ENCODE data around the gene SIRPG.
"Not testable (repeated sequence)": the region's sequence is repeated elsewhere in the genome, so short reads cannot be mapped to it uniquely, and the experiment has no call there.

The SIRPG gene

GRCh38 chr20:1621316-1621715, 36.3 kb downstream of the SIRPG start:
- H3K9me3 ChIP-seq (replicated peaks; ENCODE audit: low read length): no peaks in the 10 kb centered on the region
- H3K27me3 ChIP-seq (ENCODE audit: control insufficient read depth, insufficient read depth, low read length): peaks cover 25% of the 10 kb centered on the region
- no peak overlapping the region for H3K9ac ChIP-seq (ENCODE audit: low read depth, low read length)
- no peak overlapping the region for H3K4me3 ChIP-seq (ENCODE audit: low read length)
- no peak overlapping the region for H3K4me2 ChIP-seq (ENCODE audit: low read length)
- no peaks in the 10 kb centered on the region for H3K4me1 ChIP-seq (ENCODE audit: control insufficient read depth, insufficient read depth, low read length)
- no peaks in the 10 kb centered on the region for H3K36me3 ChIP-seq (ENCODE audit: insufficient read depth, low read length)

- no peaks in the 10 kb centered on the region for H3K4me1 ChIP-seq (ENCODE audit: control insufficient read depth, insufficient read depth, low read length)
- H3K4me3 ChIP-seq (ENCODE audit: low read length): no peak within 1 kb of the TSS
Measured at GRCh38 chr20:1619861-1620444, 37.6 kb downstream of the SIRPG start, which contains the start of gene SIRPB1. TSS of gene SIRPB1 (minus strand) at chr20:1620009. CDS start at chr20:1619944, 65 bp downstream.

GRCh38 chr20:1618954-1619540, 38.5 kb downstream of the SIRPG start:
- H3K36me3 ChIP-seq (ENCODE audit: insufficient read depth, low read length): no peaks in the 10 kb centered on the region
- no peak overlapping the region for H3K4me2 ChIP-seq (ENCODE audit: low read length)
- H3K27me3 ChIP-seq (ENCODE audit: control insufficient read depth, insufficient read depth, low read length): peaks cover 16% of the 10 kb centered on the region
- H3K4me1 ChIP-seq (ENCODE audit: control insufficient read depth, insufficient read depth, low read length): no peaks in the 10 kb centered on the region
- H3K9me3 ChIP-seq (replicated peaks; ENCODE audit: low read length): no peaks in the 10 kb centered on the region
- H3K9ac ChIP-seq (ENCODE audit: low read depth, low read length): no peak overlapping the region
- H3K4me3 ChIP-seq (ENCODE audit: low read length): no peak overlapping the region

More at GRCh38 chr20:1619861-1620444, 37.6 kb downstream of the SIRPG start, which contains the start of gene SIRPB1:
- Histone ChIP-seq H3K4me2 (ENCODE audit: low read length) (no peak within 1 kb of the TSS), H3K27me3 (ENCODE audit: control insufficient read depth, insufficient read depth, low read length) (peaks cover 16% of the 10 kb centered on the region), H3K9ac (ENCODE audit: low read depth, low read length) (no peak within 1 kb of the TSS), H3K9me3 (replicated peaks; ENCODE audit: low read length) (no peaks in the 10 kb centered on the region), H3K36me3 (ENCODE audit: insufficient read depth, low read length) (no peaks in the 10 kb centered on the region)

- Histone ChIP-seq H3K9ac (ENCODE audit: low read depth, low read length) (no peak overlapping the region), H3K36me3 (ENCODE audit: insufficient read depth, low read length) (no peaks in the 10 kb centered on the region), H3K9me3 (replicated peaks; ENCODE audit: low read length) (no peaks in the 10 kb centered on the region), H3K4me3 (ENCODE audit: low read length) (no peak overlapping the region), H3K27me3 (ENCODE audit: control insufficient read depth, insufficient read depth, low read length) (peaks cover 16% of the 10 kb centered on the region), H3K4me2 (ENCODE audit: low read length) (no peak overlapping the region), H3K4me1 (ENCODE audit: control insufficient read depth, insufficient read depth, low read length) (no peaks in the 10 kb centered on the region)
Measured at GRCh38 chr20:1618479-1618878, 39.1 kb downstream of the SIRPG start.

DNA sequence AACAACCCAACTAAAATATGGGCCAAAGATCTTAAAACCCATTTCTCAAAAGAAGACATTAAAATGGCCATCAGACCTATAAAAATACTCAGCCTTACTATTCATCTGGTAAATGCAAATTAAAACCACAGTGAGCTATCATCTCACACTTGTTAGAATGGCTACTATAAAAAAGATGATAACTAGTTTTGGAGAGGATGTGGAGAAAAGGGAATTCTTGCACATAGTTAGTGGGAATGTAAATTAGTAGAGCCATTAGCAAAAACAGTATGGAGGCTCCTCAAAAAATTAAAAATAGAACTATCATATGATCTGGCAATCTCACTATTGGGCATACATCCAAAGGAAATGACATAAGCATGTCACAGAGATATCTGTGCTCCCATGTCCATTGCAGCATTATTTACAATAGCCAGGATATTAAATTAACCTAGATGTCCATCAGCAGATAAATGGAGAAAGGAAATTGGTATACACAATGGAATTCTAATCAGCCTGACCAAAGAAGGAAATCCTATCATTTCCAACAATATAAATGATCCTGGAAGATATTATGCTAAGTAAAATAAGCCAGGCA, 40.6 kb downstream of the SIRPG start:
- Histone ChIP-seq H3K4me1 (ENCODE audit: control insufficient read depth, insufficient read depth, low read length) (no peaks in the 10 kb centered on the region), H3K4me2 (ENCODE audit: low read length) (no peak overlapping the region), H3K9ac (ENCODE audit: low read depth, low read length) (no peak overlapping the region), H3K4me3 (ENCODE audit: low read length) (no peak overlapping the region), H3K27me3 (ENCODE audit: control insufficient read depth, insufficient read depth, low read length) (peaks cover 16% of the 10 kb centered on the region), H3K9me3 (replicated peaks; ENCODE audit: low read length) (no peaks in the 10 kb centered on the region), H3K36me3 (ENCODE audit: insufficient read depth, low read length) (no peaks in the 10 kb centered on the region)

DNA sequence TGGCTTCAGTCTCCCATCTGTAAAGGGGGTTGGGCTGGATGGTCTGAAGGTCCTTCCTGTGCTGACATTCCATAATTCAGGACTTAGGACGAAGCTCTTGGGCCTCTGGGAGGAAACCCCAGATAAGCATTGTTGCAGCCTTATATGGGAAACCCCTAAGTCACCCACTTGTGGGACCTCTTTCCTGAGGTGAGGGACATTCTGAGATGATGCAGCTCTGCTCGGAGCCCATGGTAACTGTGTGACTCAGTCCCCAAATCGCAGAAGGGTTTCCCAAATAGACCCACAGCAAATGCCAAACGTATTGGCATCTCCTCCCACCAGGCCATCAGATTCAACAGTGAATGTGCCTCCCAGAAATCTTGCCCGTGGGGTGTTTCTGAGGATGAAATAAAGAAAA, 47.2 kb downstream of the SIRPG start:
- not testable (repeated sequence) for H3K4me1 ChIP-seq (ENCODE audit: control insufficient read depth, insufficient read depth, low read length); H3K9me3 ChIP-seq (replicated peaks; ENCODE audit: low read length); H3K4me2 ChIP-seq (ENCODE audit: low read length); H3K36me3 ChIP-seq (ENCODE audit: insufficient read depth, low read length); H3K27me3 ChIP-seq (ENCODE audit: control insufficient read depth, insufficient read depth, low read length); H3K9ac ChIP-seq (ENCODE audit: low read depth, low read length); H3K4me3 ChIP-seq (ENCODE audit: low read length)

GRCh38 chr20:1608678-1609347, 48.8 kb downstream of the SIRPG start:
- H3K36me3 ChIP-seq (ENCODE audit: insufficient read depth, low read length); H3K4me1 ChIP-seq (ENCODE audit: control insufficient read depth, insufficient read depth, low read length); H3K27me3 ChIP-seq (ENCODE audit: control insufficient read depth, insufficient read depth, low read length); H3K9me3 ChIP-seq (replicated peaks; ENCODE audit: low read length); H3K4me3 ChIP-seq (ENCODE audit: low read length); H3K9ac ChIP-seq (ENCODE audit: low read depth, low read length); H3K4me2 ChIP-seq (ENCODE audit: low read length): not testable (repeated sequence)

DNA sequence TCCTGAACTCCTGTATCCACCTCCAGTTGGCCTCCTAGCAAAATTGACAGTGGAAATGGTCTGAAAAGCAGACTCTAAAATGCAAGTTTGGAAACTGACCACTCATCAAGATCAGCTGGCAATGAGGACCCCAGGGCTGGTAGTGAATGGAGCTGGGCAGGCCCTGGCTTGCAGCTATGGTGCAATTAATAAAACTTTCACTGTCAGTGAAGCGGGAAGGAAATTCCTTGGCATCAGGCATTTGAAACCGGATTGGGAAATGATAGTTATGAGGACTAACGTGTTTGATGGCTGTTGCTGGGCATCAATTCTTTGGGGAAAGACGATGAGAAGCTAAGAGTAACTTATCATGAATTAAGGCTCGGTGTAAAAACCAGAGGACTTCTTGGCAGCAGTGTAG, 56.8 kb downstream of the SIRPG start:
- H3K9ac ChIP-seq (ENCODE audit: low read depth, low read length): no peak overlapping the region
- no peaks in the 10 kb centered on the region for H3K9me3 ChIP-seq (replicated peaks; ENCODE audit: low read length)
- H3K36me3 ChIP-seq (ENCODE audit: insufficient read depth, low read length): no peaks in the 10 kb centered on the region
- H3K4me3 ChIP-seq (ENCODE audit: low read length): no peak overlapping the region
- H3K4me2 ChIP-seq (ENCODE audit: low read length): no peak overlapping the region
- no peaks in the 10 kb centered on the region for H3K27me3 ChIP-seq (ENCODE audit: control insufficient read depth, insufficient read depth, low read length)
- H3K4me1 ChIP-seq (ENCODE audit: control insufficient read depth, insufficient read depth, low read length): no peaks in the 10 kb centered on the region

- Histone ChIP-seq H3K9me3 (replicated peaks; ENCODE audit: low read length) (no peaks in the 10 kb centered on the region), H3K4me1 (ENCODE audit: control insufficient read depth, insufficient read depth, low read length) (no peaks in the 10 kb centered on the region), H3K4me2 (ENCODE audit: low read length) (no peak overlapping the region), H3K27me3 (ENCODE audit: control insufficient read depth, insufficient read depth, low read length) (no peaks in the 10 kb centered on the region), H3K9ac (ENCODE audit: low read depth, low read length) (no peak overlapping the region), H3K4me3 (ENCODE audit: low read length) (no peak overlapping the region), H3K36me3 (ENCODE audit: insufficient read depth, low read length) (no peaks in the 10 kb centered on the region)
Measured at GRCh38 chr20:1595333-1595732, 62.2 kb downstream of the SIRPG start.

GRCh38 chr20:1588533-1589460, 68.8 kb downstream of the SIRPG start:
- no peaks in the 10 kb centered on the region for H3K27me3 ChIP-seq (ENCODE audit: control insufficient read depth, insufficient read depth, low read length)
- no peak overlapping the region for H3K9ac ChIP-seq (ENCODE audit: low read depth, low read length)
- no peak overlapping the region for H3K4me2 ChIP-seq (ENCODE audit: low read length)
- no peaks in the 10 kb centered on the region for H3K4me1 ChIP-seq (ENCODE audit: control insufficient read depth, insufficient read depth, low read length)
- H3K9me3 ChIP-seq (replicated peaks; ENCODE audit: low read length): no peaks in the 10 kb centered on the region
- H3K4me3 ChIP-seq (ENCODE audit: low read length): no peak overlapping the region
- no peaks in the 10 kb centered on the region for H3K36me3 ChIP-seq (ENCODE audit: insufficient read depth, low read length)

Data from skeletal muscle satellite cell (primary cell).